Dendritic cell treated with granulocyte-macrophage colony-stimulating factor and Interleukin-4, amounts not matched to agents 40 ng/mL and 50 ng/mL, for 4 days (primary cell): ENCODE results near the gene BMP8A.
"Not testable (repeated sequence)": the region's sequence is repeated elsewhere in the genome, so short reads cannot be mapped to it uniquely, and the experiment has no call there.

Source experiments
- H3K27ac Mint-ChIP-seq: one replicate; pipeline ENCODE4 v1.8.0; 2022; ENCODE audit warnings: mild to moderate bottlenecking, mixed read lengths
- H3K27me3 Mint-ChIP-seq: one replicate; pipeline ENCODE4 v1.8.0; 2022; ENCODE audit warnings: mild to moderate bottlenecking, mixed read lengths
- H3K36me3 Mint-ChIP-seq: one replicate; pipeline ENCODE4 v1.8.0; 2022; ENCODE audit warnings: low read depth, mixed read lengths
- H3K4me1 Mint-ChIP-seq: one replicate; pipeline ENCODE4 v1.8.0; 2022; ENCODE audit warnings: low read depth, mixed read lengths
- H3K4me3 Mint-ChIP-seq: one replicate; pipeline ENCODE4 v1.8.0; 2022; ENCODE audit warnings: mild to moderate bottlenecking, moderate library complexity, mixed read lengths
- H3K9me3 Mint-ChIP-seq: one replicate; pipeline ENCODE4 v1.8.0; 2022; ENCODE audit warnings: mixed read lengths
- intact Hi-C: fragments of 100-400 bp; cut with micrococcal nuclease; formaldehyde crosslinking; loops from one replicate; pipeline ENCODE4 v1.15.0; 2022

BMP8A gene

GRCh38 chr1:39469150-39469549 is 22.3 kb upstream of the BMP8A start:
- peaks cover 95% of the 10 kb centered on the region for H3K36me3 Mint-ChIP-seq
- no peaks in the 10 kb centered on the region for H3K27me3 Mint-ChIP-seq
- intact Hi-C loops: no loop called here
- no peaks in the 10 kb centered on the region for H3K9me3 Mint-ChIP-seq
- H3K4me3 Mint-ChIP-seq: no peak overlapping the region
- H3K4me1 Mint-ChIP-seq: no peaks in the 10 kb centered on the region
- H3K27ac Mint-ChIP-seq: no peak overlapping the region

GRCh38 chr1:39470040-39470439 is 21.4 kb upstream of the BMP8A start:
- Mint-ChIP-seq H3K36me3 (peaks cover 95% of the 10 kb centered on the region), H3K27ac (no peak overlapping the region), H3K27me3 (no peaks in the 10 kb centered on the region), H3K9me3 (no peaks in the 10 kb centered on the region), H3K4me1 (no peaks in the 10 kb centered on the region), H3K4me3 (no peak overlapping the region)
- intact Hi-C loops: loop anchor here (10.0 kb wide), 1 partner anchor 65 kb away; no protein-coding TSS in a partner anchor

- H3K4me3 Mint-ChIP-seq: no peak overlapping the region
- no peaks in the 10 kb centered on the region for H3K9me3 Mint-ChIP-seq
- no peaks in the 10 kb centered on the region for H3K4me1 Mint-ChIP-seq
- intact Hi-C loops: loop anchor here (10.0 kb wide), 1 partner anchor 62 kb away; no protein-coding TSS in a partner anchor
- H3K36me3 Mint-ChIP-seq: peaks cover 94% of the 10 kb centered on the region
- no peak overlapping the region for H3K27ac Mint-ChIP-seq
- no peaks in the 10 kb centered on the region for H3K27me3 Mint-ChIP-seq
Observed at GRCh38 chr1:39472826-39473225, 18.6 kb upstream of the BMP8A start.

- Mint-ChIP-seq H3K4me1 (no peaks in the 10 kb centered on the region), H3K4me3 (no peak overlapping the region), H3K27ac (no peak overlapping the region), H3K27me3 (no peaks in the 10 kb centered on the region), H3K9me3 (no peaks in the 10 kb centered on the region), H3K36me3 (peaks cover 94% of the 10 kb centered on the region)
- intact Hi-C loops: loop anchor here (10.0 kb wide), 1 partner anchor 61 kb away; no protein-coding TSS in a partner anchor
Observed at GRCh38 chr1:39473324-39473723, 18.1 kb upstream of the BMP8A start.

DNA sequence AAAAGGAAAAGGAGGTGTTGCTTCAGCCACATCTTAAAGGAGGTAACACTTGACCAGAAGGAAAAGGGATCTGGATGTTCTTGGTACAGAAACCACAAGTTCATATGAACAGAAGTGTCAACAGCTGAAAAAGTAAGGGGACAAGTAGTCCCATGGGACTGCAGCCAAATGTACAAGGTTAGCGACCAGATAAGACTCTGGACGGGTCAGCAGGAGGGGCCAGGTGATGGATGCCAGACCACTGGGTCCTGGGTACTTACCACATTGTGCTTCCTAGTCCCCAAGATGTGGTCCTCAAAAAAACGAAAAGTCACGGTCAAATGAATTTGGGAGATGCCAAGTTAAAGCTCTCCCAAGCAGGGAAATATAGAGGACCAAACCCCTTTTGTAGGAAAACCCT is 16.6 kb upstream of the BMP8A start:
- peaks cover 94% of the 10 kb centered on the region for H3K36me3 Mint-ChIP-seq
- intact Hi-C loops: loop anchor here (10.0 kb wide), 1 partner anchor 60 kb away; no protein-coding TSS in a partner anchor

GRCh38 chr1:39475551-39475950 is 15.9 kb upstream of the BMP8A start:
- not testable (repeated sequence) for H3K27ac Mint-ChIP-seq, H3K4me3 Mint-ChIP-seq, H3K9me3 Mint-ChIP-seq, H3K27me3 Mint-ChIP-seq, H3K4me1 Mint-ChIP-seq
- H3K36me3 Mint-ChIP-seq: peaks cover 97% of the 10 kb centered on the region
- intact Hi-C loops: loop anchor here (10.0 kb wide), 1 partner anchor 59 kb away; no protein-coding TSS in a partner anchor

More for the DNA sequence above, 16.6 kb upstream of the BMP8A start:
- H3K27ac Mint-ChIP-seq: no peak overlapping the region
- H3K9me3 Mint-ChIP-seq: no peaks in the 10 kb centered on the region
- H3K27me3 Mint-ChIP-seq: no peaks in the 10 kb centered on the region
- H3K4me3 Mint-ChIP-seq: no peak overlapping the region
- no peaks in the 10 kb centered on the region for H3K4me1 Mint-ChIP-seq

DNA sequence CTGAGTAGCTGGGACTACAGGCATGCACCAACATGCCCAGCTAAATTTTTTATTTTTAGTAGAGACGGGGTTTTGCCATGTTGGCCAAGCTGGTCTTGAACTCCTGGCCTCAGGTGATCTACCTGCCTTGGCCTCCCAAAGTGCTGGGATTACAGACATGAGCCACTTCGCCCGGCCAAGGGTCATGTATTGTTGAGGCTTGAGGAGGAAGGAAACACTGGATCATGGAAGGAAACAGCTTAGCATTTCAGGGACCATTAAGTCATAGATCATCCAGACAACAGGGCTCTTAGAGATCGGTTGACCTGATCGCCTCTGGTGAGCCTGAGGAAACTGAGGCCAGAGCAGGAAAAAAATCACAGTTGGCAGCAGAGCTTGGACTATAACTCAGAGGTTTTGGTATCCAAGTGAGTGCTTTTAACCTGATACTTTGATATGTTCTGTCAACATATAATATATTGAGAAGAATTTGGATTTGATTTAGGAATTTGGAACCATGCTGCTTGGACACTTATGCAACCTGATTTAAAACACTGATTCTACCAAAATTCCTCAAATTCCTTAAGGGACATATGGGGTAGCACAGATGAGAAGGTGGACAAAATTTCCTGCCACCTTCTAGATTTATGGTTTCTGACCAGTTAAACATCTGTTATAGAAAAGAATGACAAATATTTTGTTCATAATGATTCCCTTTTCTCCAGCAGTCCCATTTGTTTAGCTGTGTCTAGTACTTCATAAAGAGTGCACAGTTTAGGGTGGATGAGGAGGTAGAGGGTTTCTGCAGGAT is 13.1 kb upstream of the BMP8A start:
- no peak overlapping the region for H3K27ac Mint-ChIP-seq
- peaks cover 99% of the 10 kb centered on the region for H3K36me3 Mint-ChIP-seq
- H3K27me3 Mint-ChIP-seq: no peaks in the 10 kb centered on the region
- no peak overlapping the region for H3K4me3 Mint-ChIP-seq
- no peaks in the 10 kb centered on the region for H3K4me1 Mint-ChIP-seq
- intact Hi-C loops: loop anchor here (10.0 kb wide), 1 partner anchor 56 kb away; no protein-coding TSS in a partner anchor
- no peaks in the 10 kb centered on the region for H3K9me3 Mint-ChIP-seq

DNA sequence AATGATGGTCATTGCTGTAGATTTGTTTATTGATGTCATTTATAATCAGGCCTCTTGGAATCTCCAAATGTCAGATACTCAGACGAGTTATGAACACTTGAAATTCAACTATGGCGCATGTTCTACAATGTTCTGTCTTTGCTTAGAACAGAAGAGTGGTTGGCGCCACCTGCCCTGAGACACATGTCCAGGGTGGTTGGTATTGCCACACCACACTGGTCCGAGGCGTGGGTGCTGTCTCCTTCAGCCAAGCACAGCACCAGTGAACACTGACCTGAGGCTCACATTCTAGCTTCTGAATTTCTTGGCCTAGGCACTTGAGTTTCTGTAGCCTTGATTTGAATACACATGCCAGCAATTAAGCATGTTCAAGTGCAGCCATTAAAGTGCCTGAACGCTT is 10.1 kb upstream of the BMP8A start:
- no peak overlapping the region for H3K4me3 Mint-ChIP-seq
- no peak overlapping the region for H3K27ac Mint-ChIP-seq
- H3K27me3 Mint-ChIP-seq: no peaks in the 10 kb centered on the region
- H3K4me1 Mint-ChIP-seq: no peaks in the 10 kb centered on the region
- peaks cover 96% of the 10 kb centered on the region for H3K36me3 Mint-ChIP-seq
- intact Hi-C loops: no loop called here
- no peaks in the 10 kb centered on the region for H3K9me3 Mint-ChIP-seq

DNA sequence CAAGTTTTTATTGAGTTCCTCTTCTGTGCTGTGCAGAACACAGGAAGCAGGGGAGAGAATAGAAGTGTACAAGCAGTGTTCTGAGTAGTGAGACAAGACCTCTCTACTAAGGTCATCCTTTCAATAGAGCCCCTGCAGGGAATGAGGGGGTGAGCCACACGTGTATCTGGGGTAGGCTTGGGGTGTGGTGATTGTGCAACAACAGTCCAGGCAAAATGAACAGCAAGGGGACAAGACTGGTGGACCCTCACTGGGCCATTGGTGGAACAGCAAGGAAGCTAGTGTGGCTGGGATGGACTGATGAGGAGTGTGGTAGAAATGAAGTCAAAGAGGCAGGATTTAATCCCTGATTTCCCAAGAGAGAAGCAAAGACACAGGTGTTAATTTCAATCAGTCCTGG is 8.2 kb upstream of the BMP8A start:
- intact Hi-C loops: no loop called here
- Mint-ChIP-seq H3K36me3 (peaks cover 91% of the 10 kb centered on the region), H3K9me3 (no peaks in the 10 kb centered on the region), H3K4me1 (no peaks in the 10 kb centered on the region), H3K27ac (no peak overlapping the region), H3K4me3 (no peak overlapping the region), H3K27me3 (no peaks in the 10 kb centered on the region)

GRCh38 chr1:39484564-39484963 is 6.9 kb upstream of the BMP8A start:
- Mint-ChIP-seq H3K36me3 (peaks cover 78% of the 10 kb centered on the region), H3K27me3 (peaks cover 4% of the 10 kb centered on the region), H3K4me1 (peaks cover 6% of the 10 kb centered on the region), H3K9me3 (no peaks in the 10 kb centered on the region), H3K4me3 (no peak overlapping the region), H3K27ac (no peak overlapping the region)
- intact Hi-C loops: no loop called here

- H3K9me3 Mint-ChIP-seq: no peaks in the 10 kb centered on the region
- H3K27ac Mint-ChIP-seq: no peak overlapping the region
- intact Hi-C loops: no loop called here
- H3K4me1 Mint-ChIP-seq: peaks cover 6% of the 10 kb centered on the region
- H3K4me3 Mint-ChIP-seq: no peak overlapping the region
- peaks cover 10% of the 10 kb centered on the region for H3K27me3 Mint-ChIP-seq
- H3K36me3 Mint-ChIP-seq: peaks cover 71% of the 10 kb centered on the region
Observed at GRCh38 chr1:39485046-39485803, 6.2 kb upstream of the BMP8A start.

GRCh38 chr1:39488012-39488545 is 3.4 kb upstream of the BMP8A start:
- Mint-ChIP-seq H3K4me3 (no peak overlapping the region), H3K9me3 (no peaks in the 10 kb centered on the region), H3K36me3 (peaks cover 43% of the 10 kb centered on the region), H3K27ac (no peak overlapping the region), H3K4me1 (peaks cover 12% of the 10 kb centered on the region), H3K27me3 (peaks cover 29% of the 10 kb centered on the region)
- intact Hi-C loops: no loop called here

- H3K4me3 Mint-ChIP-seq: no peak overlapping the region
- peaks cover 12% of the 10 kb centered on the region for H3K4me1 Mint-ChIP-seq
- peaks cover 34% of the 10 kb centered on the region for H3K36me3 Mint-ChIP-seq
- no peak overlapping the region for H3K27ac Mint-ChIP-seq
- H3K9me3 Mint-ChIP-seq: no peaks in the 10 kb centered on the region
- H3K27me3 Mint-ChIP-seq: peaks cover 38% of the 10 kb centered on the region
- intact Hi-C loops: no loop called here
Observed at GRCh38 chr1:39488793-39489566, 2.5 kb upstream of the BMP8A start.
